Psoas muscle (tissue), 8 donors: ENCODE data around the gene MAJIN. TPM values are rescaled to one million over a fixed set of nuclear protein-coding genes. Genes with fewer than 3 reads are reported as not detected.

Experiments
- ATAC-seq, 4 donors: fragments of 200-7000 bp; cut with Tn5 transposase; one replicate each; pipeline ENCODE4 v1.9.1; 2020; ENCODE audit warnings: moderate library complexity in 3 of 4, mild to moderate bottlenecking in 2 of 4
- DNase-seq, 2 donors: peaks; one replicate each; pipeline ENCODE4 v3.0.0-alpha.2; 2020
- H3K27ac ChIP-seq: fragments of 200-600 bp; one replicate; pipeline ENCODE4 v1.8.0; 2022
- H3K27me3 ChIP-seq, 3 donors: fragments of 200-600 bp in 1 of 3; one replicate each; pipeline versions ENCODE4 v1.6.1 to v1.8.0; 2013 to 2022; ENCODE audit warnings: low read length in 2 of 3, mild to moderate bottlenecking in 2 of 3, moderate library complexity in 1 of 3; ENCODE audit not compliant: insufficient read depth in 3 of 3
- H3K36me3 ChIP-seq, 2 donors: fragments of 200-600 bp in 1 of 2; one replicate each; pipeline versions ENCODE4 v1.6.1 to v1.8.0; 2013 to 2022; ENCODE audit warnings: low read depth in 1 of 2, mild to moderate bottlenecking in 1 of 2, moderate library complexity in 1 of 2; ENCODE audit not compliant: insufficient read depth in 1 of 2
- H3K4me1 ChIP-seq: fragments of 200-600 bp; one replicate; pipeline ENCODE4 v1.8.0; 2022
- H3K4me3 ChIP-seq: fragments of 200-600 bp; one replicate; pipeline ENCODE4 v1.8.0; 2022; ENCODE audit warnings: mild to moderate bottlenecking
- H3K9me3 ChIP-seq: fragments of 200-600 bp; one replicate; pipeline ENCODE4 v1.8.0; 2022
- CTCF ChIP-seq: fragments of 200-600 bp; IDR thresholded peaks from one replicate; pipeline ENCODE4 v1.8.0; 2022; ENCODE audit warnings: antibody characterized with exemption
- WGBS, 3 donors: extraction: QIAGEN DNeasy Blood & Tissue Kit; methylation state at CpG; one replicate each; pipeline versions ENCODE4 v1.1.6 to v1.1.7; 2013; 5-methylcytosine and 5-hydroxymethylcytosine counted together
- intact Hi-C, 2 donors: fragments of 100-400 bp; cut with DNase I; formaldehyde crosslinking; loops; one replicate each; pipeline versions ENCODE4 v1.11.0 to v1.14.2; 2022
- polyA plus RNA-seq, 3 donors: library from polyadenylated mRNA; stranded (reverse); fragments of 200-250 nt; gene quantifications; one replicate each; pipeline ENCODE4 v1.2.3, GENCODE V29; 2013
- total RNA-seq, 4 donors: library from RNA; stranded (reverse); fragmentation: NEBNext Ultra II Directional in 2 of 4; extraction: Animal tissue kit (Norgen Biotek cat#: 25700) in 2 of 4; gene quantifications; one replicate each; pipeline versions ENCODE4 v1.2.1 to v1.2.4, GENCODE V29; 2021 to 2023
- donor health status: healthy with polysubstance abuse.
- donor health status: DM: no; HTN: no; CAD: no; lungs with moderate emphysema.
- donor health status: Bipolar disorder and iron deficiency.
- donor health status: healthy.
- donor health status: DM: yes; HTN: yes; CAD: no.
- donor health status: DM: no; HTN: no; CAD: no.
- donor health status: DM: no; HTN: no; CAD: no.
- donor health status: DM: yes; HTN: yes; CAD: no.

Gene MAJIN
- total and polyA plus RNA-seq, 7 donors, result not detected

GRCh38 chr11:64926689-64927088 lies 45.2 kb downstream of the MAJIN start:
- TF ChIP-seq CTCF, result no peak
- WGBS, 3 donors, result 74 to 82% (median 79%) methylated on average over 22 of the region's 22 CpGs
- H3K36me3 ChIP-seq, result peaks cover 6 to 54% of the 10 kb centered on the region in 2 donors

GRCh38 chr11:64925536-64926436 lies 46.1 kb downstream of the MAJIN start:
- intact Hi-C loops, result loop anchor here in 1 of 2 donors (5.0 kb wide), 2 partner anchors 87 to 102 kb away; partner anchors contain the start of genes ARL2 and SNX15
- Histone ChIP-seq H3K9me3 (no peaks in the 10 kb centered on the region), H3K4me3 (peak overlapping the region; percentile 99), H3K27ac (no peak overlapping the region), H3K36me3 (peaks cover 2 to 45% of the 10 kb centered on the region in 2 donors), H3K4me1 (peaks cover 17% of the 10 kb centered on the region), H3K27me3 (no peaks in the 10 kb centered on the region)
- WGBS, 3 donors, result 53 to 70% (median 63%) methylated on average over 13 to 24 of the region's 24 CpGs
- no peak for TF ChIP-seq CTCF
- ATAC-seq (no peak), DNase-seq (peak in 1 of 2 donors; percentile 56)

More at GRCh38 chr11:64926689-64927088, 45.2 kb downstream of the MAJIN start:
- H3K9me3 ChIP-seq, result no peaks in the 10 kb centered on the region
- H3K4me3 ChIP-seq, result no peak overlapping the region
- peaks cover 17% of the 10 kb centered on the region for H3K4me1 ChIP-seq
- no peaks in the 10 kb centered on the region for H3K27me3 ChIP-seq
- no peak for ATAC-seq
- H3K27ac ChIP-seq, result no peak overlapping the region
- DNase-seq, result no peak
- intact Hi-C loops, result loop anchor here in 1 of 2 donors (5.0 kb wide), 2 partner anchors 86 to 101 kb away; partner anchors contain the start of genes ARL2 and SNX15

- intact Hi-C loops, result loop anchor here in 1 of 2 donors (5.0 kb wide), 2 partner anchors 87 to 102 kb away; partner anchors contain the start of genes ARL2 and SNX15
- 0 to 1% (median 0%) methylated on average over 22 to 24 of the region's 24 CpGs for WGBS, 3 donors
- peak in 2 of 4 donors; percentile 4 to 6 for ATAC-seq
These were observed 47.0 kb downstream of the MAJIN start for GRCh38 chr11:64924910-64925284.

More at GRCh38 chr11:64924910-64925284, 47.0 kb downstream of the MAJIN start:
- Histone ChIP-seq H3K4me1 (peaks cover 17% of the 10 kb centered on the region), H3K27ac (peak overlapping the region; percentile 97), H3K27me3 (no peaks in the 10 kb centered on the region), H3K9me3 (no peaks in the 10 kb centered on the region), H3K4me3 (peak overlapping the region; percentile 99), H3K36me3 (peaks cover 2 to 37% of the 10 kb centered on the region in 2 donors)
- DNase-seq, result peak in 1 of 2 donors; percentile 58
- no peak for TF ChIP-seq CTCF
